Breast epithelium (tissue), 4 donors: ENCODE results near the gene EZH1. TPM values are rescaled to one million over a fixed set of nuclear protein-coding genes. Genes with fewer than 3 reads are reported as not detected.
A peak's percentile ranks its signal among the peaks of the same experiment; 100 is the strongest.

ENCODE experiments used
- DNase-seq, 2 donors: peaks; one replicate each; pipeline ENCODE4 v3.0.0-alpha.2; 2019; ENCODE audit warnings: low spot score in 2 of 2
- H3K27ac ChIP-seq, 2 donors: fragments of 200-600 bp; sonication (generic) in 1 of 2; one replicate each; pipeline ENCODE4 v1.5.1; 2016 to 2019; ENCODE audit warnings: mild to moderate bottlenecking in 1 of 2
- H3K27me3 ChIP-seq, 2 donors: fragments of 200-600 bp; sonication (generic) in 1 of 2; one replicate each; pipeline versions ENCODE4 v1.5.1 to v1.6.0; 2017 to 2019; ENCODE audit warnings: control low read depth in 1 of 2, mild to moderate bottlenecking in 1 of 2
- H3K36me3 ChIP-seq: fragments of 200-600 bp; one replicate; pipeline ENCODE4 v1.5.1; 2019
- H3K4me1 ChIP-seq, 2 donors: fragments of 200-600 bp; sonication (generic); one replicate each; pipeline ENCODE4 v1.5.1; 2016 to 2019; ENCODE audit warnings: control low read depth in 1 of 2
- H3K4me3 ChIP-seq, 3 donors: fragments of 200-600 bp; sonication (generic); 1 replicate in 2 of 3; 2 replicates in 1 of 3; pipeline ENCODE4 v1.5.1; 2016 to 2019; ENCODE audit warnings: mild to moderate bottlenecking in 3 of 3, moderate library complexity in 2 of 3
- H3K9me3 ChIP-seq, 2 donors: fragments of 200-600 bp; sonication (generic) in 1 of 2; one replicate each; pipeline ENCODE4 v1.5.1; 2016 to 2019; ENCODE audit warnings: control low read depth in 1 of 2
- CTCF ChIP-seq, 3 donors: fragments of 450-650 bp; IDR thresholded peaks; one replicate each; pipeline ENCODE4 v1.5.1; 2016 to 2017; ENCODE audit warnings: antibody characterized with exemption in 3 of 3, mild to moderate bottlenecking in 3 of 3, moderate library complexity in 3 of 3
- POLR2A ChIP-seq: fragments of 450-650 bp; IDR thresholded peaks from one replicate; pipeline ENCODE4 v1.6.1; 2016; ENCODE audit warnings: antibody characterized with exemption, mild to moderate bottlenecking, moderate library complexity
- POLR2AphosphoS5 ChIP-seq, 3 donors: sonication (generic); formaldehyde crosslinking; IDR thresholded peaks; one replicate each; pipeline ENCODE4 v1.6.1; 2017; ENCODE audit warnings: antibody characterized with exemption in 3 of 3
- intact Hi-C: fragments of 100-400 bp; cut with DNase I; formaldehyde crosslinking; loops from one replicate; pipeline ENCODE4 v1.15.1; 2023; ENCODE audit warnings: low total_unique reads
- total RNA-seq, 3 donors: library from RNA; depleted of rRNA; stranded (reverse); fragments of >200 nt; gene quantifications; one replicate each; pipeline ENCODE4 v1.1.0, GENCODE V29; 2016

The EZH1 gene
- total RNA-seq, 3 donors from 2014 or later = 50.8 to 91.1 (median 70.1) TPM

GRCh38 chr17:42704490-42704836 is 40.4 kb downstream of the EZH1 start:
- intact Hi-C loops = no loop called here
- H3K36me3 ChIP-seq = peaks cover 19% of the 10 kb centered on the region

GRCh38 chr17:42702446-42702845 is 42.4 kb downstream of the EZH1 start:
- no peak for DNase-seq
- no peak overlapping the region for H3K4me3 ChIP-seq
- no peaks in the 10 kb centered on the region for H3K4me1 ChIP-seq
- H3K36me3 ChIP-seq = peaks cover 9% of the 10 kb centered on the region
- TF ChIP-seq POLR2A = no peak
- no peak for TF ChIP-seq POLR2AphosphoS5 (IDR thresholded peaks at IDR 0.05)
- no peak for TF ChIP-seq CTCF (IDR thresholded peaks at IDR 0.05)
- no peak overlapping the region for H3K27ac ChIP-seq
- H3K9me3 ChIP-seq = no peaks in the 10 kb centered on the region
- intact Hi-C loops = no loop called here
- no peaks in the 10 kb centered on the region for H3K27me3 ChIP-seq

More at GRCh38 chr17:42704490-42704836, 40.4 kb downstream of the EZH1 start:
- H3K9me3 ChIP-seq = no peaks in the 10 kb centered on the region
- H3K4me1 ChIP-seq = no peaks in the 10 kb centered on the region
- no peak for TF ChIP-seq POLR2A
- no peak for TF ChIP-seq CTCF (IDR thresholded peaks at IDR 0.05)
- no peak for TF ChIP-seq POLR2AphosphoS5 (IDR thresholded peaks at IDR 0.05)
- no peak overlapping the region for H3K27ac ChIP-seq
- H3K27me3 ChIP-seq = no peaks in the 10 kb centered on the region
- DNase-seq = no peak
- H3K4me3 ChIP-seq = no peak overlapping the region

- TF ChIP-seq POLR2A (no peak), CTCF (IDR thresholded peaks at IDR 0.05) (no peak), POLR2AphosphoS5 (IDR thresholded peaks at IDR 0.05) (no peak)
- intact Hi-C loops = no loop called here
- Histone ChIP-seq H3K9me3 (no peaks in the 10 kb centered on the region), H3K27ac (peak overlapping the region in 1 of 2 donors; percentile 19), H3K36me3 (peaks cover 9% of the 10 kb centered on the region), H3K4me1 (no peaks in the 10 kb centered on the region), H3K27me3 (no peaks in the 10 kb centered on the region), H3K4me3 (no peak overlapping the region)
- DNase-seq = no peak
These were observed 44.1 kb downstream of the EZH1 start for GRCh38 chr17:42700586-42701289.

GRCh38 chr17:42699415-42699740 is 45.5 kb downstream of the EZH1 start:
- DNase-seq = no peak
- Histone ChIP-seq H3K4me1 (no peaks in the 10 kb centered on the region), H3K36me3 (peaks cover under 1% of the 10 kb centered on the region), H3K27ac (peak overlapping the region in 1 of 2 donors; percentile 6), H3K4me3 (no peak overlapping the region), H3K9me3 (no peaks in the 10 kb centered on the region), H3K27me3 (no peaks in the 10 kb centered on the region)
- no peak for TF ChIP-seq POLR2AphosphoS5 (IDR thresholded peaks at IDR 0.05)
- TF ChIP-seq CTCF (IDR thresholded peaks at IDR 0.05) = no peak
- TF ChIP-seq POLR2A = no peak
- intact Hi-C loops = no loop called here

GRCh38 chr17:42698736-42699414 is 46.0 kb downstream of the EZH1 start:
- DNase-seq = no peak
- TF ChIP-seq POLR2A = no peak
- TF ChIP-seq CTCF (IDR thresholded peaks at IDR 0.05) = no peak
- no peak for TF ChIP-seq POLR2AphosphoS5 (IDR thresholded peaks at IDR 0.05)
- Histone ChIP-seq H3K4me1 (no peaks in the 10 kb centered on the region), H3K27me3 (no peaks in the 10 kb centered on the region), H3K36me3 (no peaks in the 10 kb centered on the region), H3K4me3 (no peak overlapping the region), H3K27ac (peak overlapping the region in 1 of 2 donors; percentile 6), H3K9me3 (no peaks in the 10 kb centered on the region)
- intact Hi-C loops = no loop called here
